NOMO-1 treated with dmso at 0.1 percent for 144 hours (cell line): ENCODE data around the gene PTPRM.
"Not testable (repeated sequence)": the region's sequence is repeated elsewhere in the genome, so short reads cannot be mapped to it uniquely, and the experiment has no call there.

Source experiments
- DNase-seq: peaks from one replicate; lab custom pipeline; 2025; ENCODE audit not compliant: unreplicated experiment; lab: John Stamatoyannopoulos, UW

Gene PTPRM

GRCh38 chr18:8406186-8406867 is 839.2 kb downstream of the PTPRM start:
- no peak for DNase-seq

GRCh38 chr18:8406868-8407250 is 839.7 kb downstream of the PTPRM start:
- no peak for DNase-seq

- DNase-seq, result no peak
These were observed 842.0 kb downstream of the PTPRM start for GRCh38 chr18:8409151-8409550.

- DNase-seq, result no peak
These were observed 844.4 kb downstream of the PTPRM start for GRCh38 chr18:8411492-8411891.

GRCh38 chr18:8412117-8412516 is 845.0 kb downstream of the PTPRM start:
- DNase-seq, result no peak

GRCh38 chr18:8413189-8413588 is 846.1 kb downstream of the PTPRM start:
- no peak for DNase-seq

GRCh38 chr18:8413751-8414150 is 846.6 kb downstream of the PTPRM start:
- DNase-seq, result no peak

GRCh38 chr18:8416212-8417019 is 849.3 kb downstream of the PTPRM start:
- DNase-seq, result no peak

- no peak for DNase-seq
These were observed 855.3 kb downstream of the PTPRM start for GRCh38 chr18:8422391-8422790.

GRCh38 chr18:8423051-8423557 is 856.0 kb downstream of the PTPRM start:
- DNase-seq, result no peak

- no peak for DNase-seq
These were observed 857.4 kb downstream of the PTPRM start for GRCh38 chr18:8424481-8424880.

GRCh38 chr18:8424917-8425725 is 858.0 kb downstream of the PTPRM start:
- DNase-seq, result no peak

GRCh38 chr18:8426401-8426800 is 859.3 kb downstream of the PTPRM start:
- DNase-seq, result no peak

- no peak for DNase-seq
These were observed 860.2 kb downstream of the PTPRM start for GRCh38 chr18:8427339-8427738.

- DNase-seq, result no peak
These were observed 861.8 kb downstream of the PTPRM start for GRCh38 chr18:8428951-8429350.

- DNase-seq, result no peak
These were observed 863.9 kb downstream of the PTPRM start for GRCh38 chr18:8431036-8431435.

GRCh38 chr18:8433323-8433722 is 866.2 kb downstream of the PTPRM start:
- DNase-seq, result no peak

- DNase-seq, result no peak
These were observed 866.7 kb downstream of the PTPRM start for GRCh38 chr18:8433771-8434170.

GRCh38 chr18:8435376-8435775 is 868.3 kb downstream of the PTPRM start:
- no peak for DNase-seq

- DNase-seq, result no peak
These were observed 871.9 kb downstream of the PTPRM start for GRCh38 chr18:8439055-8439454.

GRCh38 chr18:8443505-8443904 is 876.4 kb downstream of the PTPRM start:
- DNase-seq, result no peak

GRCh38 chr18:8446936-8447335 is 879.8 kb downstream of the PTPRM start:
- DNase-seq, result not testable (repeated sequence)
